Heart left ventricle (tissue), 16 donors: ENCODE results near the gene CAPRIN1. TPM values are rescaled to one million over a fixed set of nuclear protein-coding genes. Genes with fewer than 3 reads are reported as not detected.
A peak's percentile ranks its signal among the peaks of the same experiment; 100 is the strongest.

Experiments used
- ATAC-seq, 4 donors: fragments of 200-7000 bp; cut with Tn5 transposase; one replicate each; pipeline ENCODE4 v1.9.1; 2020 to 2022; ENCODE audit warnings: moderate library complexity in 4 of 4, mild to moderate bottlenecking in 3 of 4, moderate number of reproducible peaks in 1 of 4
- DNase-seq, 5 donors: peaks; one replicate each; pipeline ENCODE4 v3.0.0-alpha.2; 2020
- H3K27ac ChIP-seq, 12 donors: fragments of 200-600 bp; sonication (generic) in 4 of 12; one replicate each; pipeline versions ENCODE4 v1.5.0 to v1.8.0; 2016 to 2022; ENCODE audit warnings: mild to moderate bottlenecking in 2 of 12
- H3K27me3 ChIP-seq, 9 donors: fragments of 200-600 bp; sonication (generic) in 2 of 9; one replicate each; pipeline versions ENCODE4 v1.5.1 to v1.8.0; 2016 to 2022; ENCODE audit warnings: mild to moderate bottlenecking in 3 of 9
- H3K36me3 ChIP-seq, 9 donors: fragments of 200-600 bp; sonication (generic) in 2 of 9; one replicate each; pipeline versions ENCODE4 v1.5.0 to v1.8.0; 2018 to 2022; ENCODE audit warnings: mild to moderate bottlenecking in 2 of 9
- H3K4me1 ChIP-seq, 12 donors: fragments of 200-600 bp; sonication (generic) in 4 of 12; one replicate each; pipeline versions ENCODE4 v1.5.0 to v1.8.0; 2016 to 2022; ENCODE audit warnings: mild to moderate bottlenecking in 3 of 12
- H3K4me3 ChIP-seq, 12 donors: fragments of 200-600 bp; sonication (generic) in 4 of 12; one replicate each; pipeline versions ENCODE4 v1.5.0 to v1.8.0; 2017 to 2022; ENCODE audit warnings: mild to moderate bottlenecking in 9 of 12, moderate library complexity in 4 of 12
- H3K9me3 ChIP-seq, 12 donors: fragments of 200-600 bp; sonication (generic) in 4 of 12; one replicate each; pipeline versions ENCODE4 v1.5.0 to v1.8.0; 2016 to 2022; ENCODE audit warnings: mild to moderate bottlenecking in 1 of 12
- POLR2A ChIP-seq, 2 donors: fragments of 450-650 bp; IDR thresholded peaks; one replicate each; pipeline ENCODE4 v1.6.1; 2017; ENCODE audit warnings: antibody characterized with exemption in 2 of 2, mild to moderate bottlenecking in 2 of 2, moderate library complexity in 2 of 2
- WGBS, 4 donors: extraction: QIAGEN DNeasy Blood & Tissue Kit in 2 of 4; methylation state at CpG; one replicate each; pipeline versions ENCODE4 v1.1.5 to v1.1.7; 2013 to 2018; 5-methylcytosine and 5-hydroxymethylcytosine counted together
- intact Hi-C, 10 donors: fragments of 100-400 bp; cut with DNase I; formaldehyde crosslinking; loops; one replicate each; pipeline versions ENCODE4 v1.11.1 to v1.14.2; 2022
- polyA plus RNA-seq, 2 donors: library from polyadenylated mRNA; stranded (reverse); fragments of 200-250 nt; gene quantifications; one replicate each; pipeline ENCODE4 v1.2.3, GENCODE V29; 2013
- total RNA-seq, 9 donors: library from RNA; depleted of rRNA in 2 of 9; stranded (reverse); fragments of >200 nt in 2 of 9; fragmentation: NEBNext Ultra II Directional in 3 of 9; extraction: Animal tissue kit (Norgen Biotek cat#: 25700) in 3 of 9; gene quantifications; one replicate each; pipeline versions ENCODE4 v1.1.0 to v1.2.4, GENCODE V29; 2016 to 2023
- TF ChIP-seq, protein P1 (sequence below), 12 donors: fragments of 200-600 bp; sonication (generic) in 4 of 12; IDR thresholded peaks; one replicate each; pipeline versions ENCODE4 v1.5.0 to v1.8.0; 2018 to 2022; ENCODE audit warnings: antibody characterized with exemption in 12 of 12, mild to moderate bottlenecking in 5 of 12
- donor health status: ischemic (EF 13 %, LVEDD 7.1; RV severe dilation, severe dysfunction).
- donor health status: healthy with polysubstance abuse.
- donor health status: DM: no; HTN: yes; CAD: no.
- donor health status: DM: no; HTN: no; CAD: no.
- donor health status: ischemic (EF 25% LVEDD 6.9; RV normal size, moderate dysfunction).
- donor health status: ischemic (EF 25% LVEDD 5.7; RV mildly dilated, moderate dysfunction).
- donor health status: healthy.
- donor health status: DM: yes; HTN: yes; CAD: no.
- donor health status: ischemic (EF 35%, LVEDD 5.7; RV mildly dilated, moderate dysfunction).
- donor health status: nonischemic (EF 11% LVEDD 7.7; RV severe dilation, severe dysfunction).
- donor health status: DM: yes; HTN: yes; CAD: no.
- donor health status: PGD.
- donor health status: ischemic (EF 29% LVEDD 5.4; RV normal size, mild dysfunction).
- donor health status: nonischemic (EF 23%, LVEDD 6.1; RV moderate dilation, normal function).

CAPRIN1 gene
- total and polyA plus RNA-seq, 11 donors, result 35.4 to 134 (median 107) TPM

DNA sequence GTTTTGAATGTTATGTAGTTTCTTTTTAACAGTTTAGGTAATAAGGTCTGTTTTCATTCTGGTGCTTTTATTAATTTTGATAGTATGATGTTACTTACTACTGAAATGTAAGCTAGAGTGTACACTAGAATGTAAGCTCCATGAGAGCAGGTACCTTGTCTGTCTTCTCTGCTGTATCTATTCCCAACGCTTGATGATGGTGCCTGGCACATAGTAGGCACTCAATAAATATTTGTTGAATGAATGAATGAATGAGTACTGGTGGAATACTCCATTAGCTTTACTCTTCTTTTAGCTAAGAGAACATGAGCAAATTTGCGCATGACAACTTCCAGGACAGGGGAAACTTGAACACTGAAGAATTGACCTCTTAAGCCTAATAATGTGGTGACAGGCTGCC, 47.3 kb downstream of the CAPRIN1 start:
- DNase-seq (no peak), ATAC-seq (no peak)
- WGBS, 4 donors, result 97 to 100% (median 97%) methylated on average over 2 of the region's 2 CpGs
- Histone ChIP-seq H3K9me3 (no peaks in the 10 kb centered on the region), H3K36me3 (peaks cover 7 to 91% (median 87%) of the 10 kb centered on the region in 9 donors), H3K27ac (no peak overlapping the region), H3K27me3 (no peaks in the 10 kb centered on the region), H3K4me1 (no peaks in the 10 kb centered on the region), H3K4me3 (no peak overlapping the region)
- TF ChIP-seq, protein P1, sequence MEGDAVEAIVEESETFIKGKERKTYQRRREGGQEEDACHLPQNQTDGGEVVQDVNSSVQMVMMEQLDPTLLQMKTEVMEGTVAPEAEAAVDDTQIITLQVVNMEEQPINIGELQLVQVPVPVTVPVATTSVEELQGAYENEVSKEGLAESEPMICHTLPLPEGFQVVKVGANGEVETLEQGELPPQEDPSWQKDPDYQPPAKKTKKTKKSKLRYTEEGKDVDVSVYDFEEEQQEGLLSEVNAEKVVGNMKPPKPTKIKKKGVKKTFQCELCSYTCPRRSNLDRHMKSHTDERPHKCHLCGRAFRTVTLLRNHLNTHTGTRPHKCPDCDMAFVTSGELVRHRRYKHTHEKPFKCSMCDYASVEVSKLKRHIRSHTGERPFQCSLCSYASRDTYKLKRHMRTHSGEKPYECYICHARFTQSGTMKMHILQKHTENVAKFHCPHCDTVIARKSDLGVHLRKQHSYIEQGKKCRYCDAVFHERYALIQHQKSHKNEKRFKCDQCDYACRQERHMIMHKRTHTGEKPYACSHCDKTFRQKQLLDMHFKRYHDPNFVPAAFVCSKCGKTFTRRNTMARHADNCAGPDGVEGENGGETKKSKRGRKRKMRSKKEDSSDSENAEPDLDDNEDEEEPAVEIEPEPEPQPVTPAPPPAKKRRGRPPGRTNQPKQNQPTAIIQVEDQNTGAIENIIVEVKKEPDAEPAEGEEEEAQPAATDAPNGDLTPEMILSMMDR (IDR thresholded peaks at IDR 0.05), result no peak
- TF ChIP-seq POLR2A (IDR thresholded peaks at IDR 0.05), result no peak
- intact Hi-C loops, result no loop called here

DNA sequence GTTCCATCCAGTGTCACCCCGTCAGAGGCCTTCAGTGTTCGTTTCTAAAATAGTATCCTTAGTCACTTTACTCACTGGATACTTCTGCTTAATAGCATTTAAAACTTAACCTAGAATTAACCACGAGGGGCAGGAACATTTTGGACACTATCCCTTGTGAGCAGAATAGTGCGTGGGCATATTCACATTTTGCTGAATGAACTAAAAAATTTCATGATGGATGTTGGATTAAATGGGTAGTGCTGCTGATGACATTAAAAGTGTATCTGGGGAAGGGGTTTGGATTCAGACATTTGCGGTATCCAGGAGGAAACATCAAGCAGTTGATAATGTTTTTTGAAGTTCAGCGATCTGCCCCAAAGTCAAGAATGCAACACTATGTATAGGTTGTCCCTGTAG, 53.1 kb downstream of the CAPRIN1 start:
- Histone ChIP-seq H3K36me3 (peaks cover 0 to 54% (median 49%) of the 10 kb centered on the region in 9 donors), H3K4me1 (peaks cover 0 to 25% (median 14%) of the 10 kb centered on the region in 12 donors), H3K4me3 (peak overlapping the region; percentile 69 to 98 (median 88)), H3K27me3 (no peaks in the 10 kb centered on the region), H3K9me3 (no peaks in the 10 kb centered on the region), H3K27ac (peak overlapping the region; percentile 83 to 97 (median 92))
- WGBS, 4 donors, result 16 to 23% (median 18%) methylated on average over 6 of the region's 6 CpGs
- no peak for DNase-seq
- TF ChIP-seq, protein P1 (IDR thresholded peaks at IDR 0.05), result no peak
- no peak for TF ChIP-seq POLR2A (IDR thresholded peaks at IDR 0.05)
- ATAC-seq, result no peak
- intact Hi-C loops, result loop anchor here (1.0 to 10.0 kb wide), 10 partner anchors 37 to 253 kb away; partner anchors contain the start of genes CAPRIN1 (in 8 of the 10) and ABTB2 (in 2 of the 10)

DNA sequence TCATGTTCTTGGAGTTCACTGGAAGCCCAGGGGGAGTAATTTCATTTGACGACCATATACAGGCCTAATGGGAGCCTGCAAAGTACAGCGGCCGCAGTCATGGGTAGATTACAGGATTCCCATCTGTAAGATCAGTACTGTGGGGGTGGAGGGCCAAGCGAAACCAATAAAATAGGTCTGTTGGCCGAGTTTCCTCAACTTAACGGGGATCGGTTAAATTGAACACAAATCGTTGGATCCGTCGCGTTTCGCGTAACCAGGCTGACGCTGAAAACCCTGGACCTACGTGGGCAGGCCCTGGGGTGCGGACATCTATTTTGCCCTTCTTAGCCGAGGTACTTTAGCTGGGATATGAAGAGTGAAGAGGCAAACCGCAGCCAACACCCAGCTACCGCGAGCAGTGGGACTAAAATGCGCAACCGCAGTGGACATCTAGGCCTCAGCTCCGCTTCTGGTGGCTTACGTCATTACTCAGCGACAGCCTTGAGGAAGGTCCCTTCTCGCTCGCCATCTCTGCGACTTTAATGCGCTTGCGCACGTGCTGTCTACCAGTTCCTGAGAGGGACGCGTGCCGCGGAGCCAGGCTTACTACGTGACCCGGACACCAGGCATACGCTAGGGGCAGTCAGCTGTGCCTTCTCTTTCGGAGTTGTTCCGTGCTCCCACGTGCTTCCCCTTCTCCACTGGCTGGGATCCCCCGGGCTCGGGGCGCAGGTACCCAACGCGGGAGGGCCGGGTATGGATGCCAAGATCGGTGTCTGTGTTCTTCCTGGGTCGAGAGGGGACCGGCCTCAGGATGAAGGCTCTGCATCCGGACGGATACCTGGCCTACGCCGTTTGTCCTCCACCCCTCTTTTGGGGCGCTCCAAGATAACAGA, 53.8 kb downstream of the CAPRIN1 start, which contains the start of gene NAT10:
Gene NAT10, plus strand, starts transcription at position 551 of the 878 bp plus-strand sequence. CDS start 2,597 bp downstream, outside the sequence.
- Histone ChIP-seq H3K36me3 (peaks cover 0 to 54% (median 49%) of the 10 kb centered on the region in 9 donors), H3K4me3 (peak within 1 kb of the TSS; percentile 69 to 98 (median 88)), H3K27ac (peak within 1 kb of the TSS; percentile 83 to 97 (median 92)), H3K27me3 (no peaks in the 10 kb centered on the region), H3K9me3 (no peaks in the 10 kb centered on the region), H3K4me1 (peaks cover 0 to 25% (median 14%) of the 10 kb centered on the region in 12 donors)
- peak in 1 of 2 donors; percentile 84 for TF ChIP-seq POLR2A (IDR thresholded peaks at IDR 0.05)
- TF ChIP-seq, protein P1 (IDR thresholded peaks at IDR 0.05), result peak in 4 of 12 donors; percentile 6 to 23 (median 15)
- WGBS, 4 donors, result 0 to 1% (median 0%) methylated on average over 48 to 55 of the region's 55 CpGs
- ATAC-seq (peak; percentile 96 to 99 (median 98)), DNase-seq (peak; percentile 96 to 98 (median 97))
- intact Hi-C loops, result loop anchor here (1.0 to 10.0 kb wide), 10 partner anchors 38 to 252 kb away; partner anchors contain the start of genes CAPRIN1 (in 7 of the 10) and ABTB2 (in 2 of the 10)
